ENCODE measurements around the gene FMNL3. TPM values are rescaled to one million over a fixed set of nuclear protein-coding genes. Genes with fewer than 3 reads are reported as not detected.

Gene FMNL3
- total RNA-seq, 1 donor from 2014 or later = 17.3 TPM

DNA sequence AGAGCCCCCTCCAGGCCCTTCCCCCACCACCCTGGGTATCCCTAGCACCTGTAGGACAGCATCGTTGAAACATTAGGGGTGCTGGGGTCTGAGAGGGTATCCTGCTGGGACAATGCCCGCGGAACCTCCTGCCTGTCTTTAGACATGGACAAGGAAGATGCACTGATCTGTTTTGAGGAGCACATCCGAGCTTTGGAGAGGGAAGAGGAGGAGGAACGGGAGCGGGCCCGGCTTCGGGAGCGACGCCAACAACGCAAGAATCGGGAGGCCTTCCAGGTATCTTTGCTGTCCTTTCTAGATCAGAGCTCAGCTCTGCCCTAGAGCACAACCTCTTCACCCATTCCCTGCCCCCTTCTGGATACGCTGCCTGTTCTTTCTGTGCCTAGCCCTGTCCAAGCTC lies 70.6 kb downstream of the FMNL3 start:
- Histone ChIP-seq H3K27ac (no peak overlapping the region), H3K4me2 (no peak overlapping the region), H4K20me1 (ENCODE audit: low read depth) (no peaks in the 10 kb centered on the region), H3K9ac (no peak overlapping the region), H3K79me2 (ENCODE audit: low read depth) (no peaks in the 10 kb centered on the region), H3F3A (ENCODE audit: low read depth) (peaks cover 17% of the 10 kb centered on the region), H3K27me3 (no peaks in the 10 kb centered on the region), H3K4me1 (peaks cover 9% of the 10 kb centered on the region), H3K36me3 (no peaks in the 10 kb centered on the region), H2AFZ (replicated peaks) (no peak overlapping the region), H3K4me3 (no peak overlapping the region), H3K9me3 (ENCODE audit: low read depth) (no peaks in the 10 kb centered on the region)
- Mint-ChIP-seq H3K36me3 (peaks cover 13% of the 10 kb centered on the region), H3K4me3 (no peak overlapping the region), H3K4me1 (peaks cover 15% of the 10 kb centered on the region), H3K27me3 (ENCODE audit: insufficient read depth, low read depth) (peaks cover 3% of the 10 kb centered on the region), H3K9me3 (no peaks in the 10 kb centered on the region), H3K27ac (no peak overlapping the region)
- TF ChIP-seq EZH2 (IDR thresholded peaks at IDR 0.05) = no peak
- TF ChIP-seq EZH2phosphoT487 (IDR thresholded peaks at IDR 0.05) = no peak
- TF ChIP-seq, protein P1, sequence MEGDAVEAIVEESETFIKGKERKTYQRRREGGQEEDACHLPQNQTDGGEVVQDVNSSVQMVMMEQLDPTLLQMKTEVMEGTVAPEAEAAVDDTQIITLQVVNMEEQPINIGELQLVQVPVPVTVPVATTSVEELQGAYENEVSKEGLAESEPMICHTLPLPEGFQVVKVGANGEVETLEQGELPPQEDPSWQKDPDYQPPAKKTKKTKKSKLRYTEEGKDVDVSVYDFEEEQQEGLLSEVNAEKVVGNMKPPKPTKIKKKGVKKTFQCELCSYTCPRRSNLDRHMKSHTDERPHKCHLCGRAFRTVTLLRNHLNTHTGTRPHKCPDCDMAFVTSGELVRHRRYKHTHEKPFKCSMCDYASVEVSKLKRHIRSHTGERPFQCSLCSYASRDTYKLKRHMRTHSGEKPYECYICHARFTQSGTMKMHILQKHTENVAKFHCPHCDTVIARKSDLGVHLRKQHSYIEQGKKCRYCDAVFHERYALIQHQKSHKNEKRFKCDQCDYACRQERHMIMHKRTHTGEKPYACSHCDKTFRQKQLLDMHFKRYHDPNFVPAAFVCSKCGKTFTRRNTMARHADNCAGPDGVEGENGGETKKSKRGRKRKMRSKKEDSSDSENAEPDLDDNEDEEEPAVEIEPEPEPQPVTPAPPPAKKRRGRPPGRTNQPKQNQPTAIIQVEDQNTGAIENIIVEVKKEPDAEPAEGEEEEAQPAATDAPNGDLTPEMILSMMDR (IDR thresholded peaks at IDR 0.05) = no peak
- no peak for DNase-seq (ENCODE audit: low spot score)

DNA sequence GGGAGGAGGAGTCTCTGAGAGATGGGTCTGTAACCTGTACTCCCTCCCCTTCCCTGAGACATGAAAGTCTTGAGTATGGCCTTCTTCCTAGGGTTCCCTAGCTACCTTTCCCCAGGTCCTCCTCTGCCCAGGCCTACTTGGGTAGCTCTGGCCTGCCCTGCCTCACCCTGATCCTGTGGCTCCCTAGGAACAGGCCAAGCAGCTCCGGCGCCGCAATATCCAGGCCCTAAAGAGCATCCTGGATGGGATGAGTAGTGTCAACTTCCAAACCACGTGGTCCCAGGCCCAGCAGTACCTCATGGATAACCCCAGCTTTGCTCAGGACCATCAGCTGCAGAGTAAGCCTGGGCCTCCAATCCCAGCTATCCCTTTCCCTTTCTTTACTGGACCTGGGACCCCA lies 71.5 kb downstream of the FMNL3 start:
- H4K20me1 ChIP-seq (ENCODE audit: low read depth) = no peaks in the 10 kb centered on the region
- no peak overlapping the region for H3K4me2 ChIP-seq
- H3K36me3 ChIP-seq = no peaks in the 10 kb centered on the region
- H3K79me2 ChIP-seq (ENCODE audit: low read depth) = no peaks in the 10 kb centered on the region
- H3K9me3 ChIP-seq (ENCODE audit: low read depth) = no peaks in the 10 kb centered on the region
- H3K4me3 ChIP-seq = no peak overlapping the region
- H3K27me3 ChIP-seq = no peaks in the 10 kb centered on the region
- Mint-ChIP-seq H3K4me1 (peaks cover 15% of the 10 kb centered on the region), H3K4me3 (no peak overlapping the region), H3K36me3 (peaks cover 12% of the 10 kb centered on the region), H3K9me3 (no peaks in the 10 kb centered on the region), H3K27me3 (ENCODE audit: insufficient read depth, low read depth) (peaks cover 3% of the 10 kb centered on the region), H3K27ac (no peak overlapping the region)
- no peak overlapping the region for H2AFZ ChIP-seq (replicated peaks)
- TF ChIP-seq EZH2 (IDR thresholded peaks at IDR 0.05) = no peak
- TF ChIP-seq EZH2phosphoT487 (IDR thresholded peaks at IDR 0.05) = no peak
- TF ChIP-seq, protein P1 (IDR thresholded peaks at IDR 0.05) = no peak
- H3K9ac ChIP-seq = no peak overlapping the region
- no peak for DNase-seq (ENCODE audit: low spot score)
- no peak overlapping the region for H3K27ac ChIP-seq
- peaks cover 9% of the 10 kb centered on the region for H3K4me1 ChIP-seq
- peaks cover 17% of the 10 kb centered on the region for H3F3A ChIP-seq (ENCODE audit: low read depth)

DNA sequence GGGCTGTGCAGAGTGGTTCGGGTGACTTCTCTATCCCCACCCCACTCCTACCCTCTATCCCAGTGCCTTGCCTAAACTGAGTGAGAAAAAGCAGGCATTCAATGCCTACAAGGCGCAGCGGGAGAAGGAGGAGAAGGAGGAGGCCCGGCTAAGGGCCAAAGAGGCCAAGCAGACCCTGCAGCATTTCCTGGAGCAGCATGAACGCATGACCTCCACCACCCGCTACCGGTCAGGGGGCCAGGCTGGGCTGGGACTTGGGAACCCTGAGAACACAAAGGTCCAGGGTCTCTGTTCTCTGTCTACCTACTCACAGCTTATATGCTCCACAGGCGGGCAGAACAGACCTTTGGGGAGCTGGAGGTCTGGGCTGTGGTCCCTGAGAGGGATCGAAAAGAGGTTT lies 72.2 kb downstream of the FMNL3 start:
- peaks cover 9% of the 10 kb centered on the region for H3K4me1 ChIP-seq
- H3K27me3 Mint-ChIP-seq (ENCODE audit: insufficient read depth, low read depth) = peaks cover 3% of the 10 kb centered on the region
- no peak overlapping the region for H3K4me3 ChIP-seq
- H3K36me3 ChIP-seq = no peaks in the 10 kb centered on the region
- H3K79me2 ChIP-seq (ENCODE audit: low read depth) = no peaks in the 10 kb centered on the region
- peaks cover 9% of the 10 kb centered on the region for H3K36me3 Mint-ChIP-seq
- H3K4me3 Mint-ChIP-seq = no peak overlapping the region
- no peaks in the 10 kb centered on the region for H3K27me3 ChIP-seq
- DNase-seq (ENCODE audit: low spot score) = no peak
- H3K9ac ChIP-seq = no peak overlapping the region
- H3K9me3 ChIP-seq (ENCODE audit: low read depth) = no peaks in the 10 kb centered on the region
- no peak overlapping the region for H2AFZ ChIP-seq (replicated peaks)
- no peak overlapping the region for H3K27ac ChIP-seq
- TF ChIP-seq, protein P1 (IDR thresholded peaks at IDR 0.05) = no peak
- TF ChIP-seq EZH2 (IDR thresholded peaks at IDR 0.05) (no peak), EZH2phosphoT487 (IDR thresholded peaks at IDR 0.05) (no peak)
- H4K20me1 ChIP-seq (ENCODE audit: low read depth) = no peaks in the 10 kb centered on the region
- H3K9me3 Mint-ChIP-seq = no peaks in the 10 kb centered on the region
- no peak overlapping the region for H3K27ac Mint-ChIP-seq
- H3K4me1 Mint-ChIP-seq = peaks cover 15% of the 10 kb centered on the region
- H3K4me2 ChIP-seq = no peak overlapping the region
- peaks cover 17% of the 10 kb centered on the region for H3F3A ChIP-seq (ENCODE audit: low read depth)

All from neural progenitor cell (in vitro differentiated cells).